H1 (cell line): Measurements from ENCODE around the gene PVALB. TPM values are rescaled to one million over a fixed set of nuclear protein-coding genes. Genes with fewer than 3 reads are reported as not detected.
A peak's percentile ranks its signal among the peaks of the same experiment; 100 is the strongest.

Experiments
- CTCF ChIA-PET: fragments of 300-600 bp; sonication (Branson Sonifier 250); formaldehyde crosslinking; loops from one replicate; lab custom pipeline; 2021; ENCODE audit not compliant: partially characterized antibody; lab: Charles Lee
- POLR2A ChIA-PET: fragments of 300-600 bp; sonication (Branson Sonifier 250); formaldehyde crosslinking; loops from one replicate; lab custom pipeline; 2021; ENCODE audit warnings: inconsistent platforms; ENCODE audit not compliant: partially characterized antibody; lab: Charles Lee
- DNase-seq, 2 experiments: peaks; one replicate each; pipeline versions ENCODE4 v3.0.0 to v3.0.0-alpha.2; 2010 to 2022; ENCODE audit warnings: low spot score in 2 of 2, low read depth in 1 of 2, mixed read lengths in 1 of 2
- FAIRE-seq: peaks from 2 replicates; lab custom pipeline; 2011; peaks lifted over from hg19 to GRCh38; lab: Jason Lieb, UNC
- H2AFZ ChIP-seq: 2 replicates; pipeline ENCODE4 v1.8.1; 2012; ENCODE audit warnings: low read length, inconsistent platforms
- H2AK5ac ChIP-seq: 2 replicates; pipeline ENCODE4 v1.6.1; 2013; ENCODE audit warnings: low read depth, low read length
- H2BK120ac ChIP-seq: replicated peaks from 2 replicates; pipeline ENCODE3; 2013; ENCODE audit warnings: low read depth, low read length, inconsistent platforms
- H2BK12ac ChIP-seq: 2 replicates; pipeline ENCODE4 v1.6.1; 2013; ENCODE audit warnings: low read depth, low read length
- H2BK15ac ChIP-seq: 2 replicates; pipeline ENCODE4 v1.6.1; 2013; ENCODE audit warnings: low read length
- H2BK20ac ChIP-seq: 2 replicates; pipeline ENCODE4 v1.6.1; 2013; ENCODE audit warnings: low read length
- H2BK5ac ChIP-seq: 2 replicates; pipeline ENCODE4 v1.6.1; 2013; ENCODE audit warnings: low read depth, low read length
- H3K14ac ChIP-seq: 2 replicates; pipeline ENCODE4 v1.6.1; 2013; ENCODE audit warnings: inconsistent platforms; ENCODE audit not compliant: insufficient read length
- H3K18ac ChIP-seq: 2 replicates; pipeline ENCODE4 v1.6.1; 2013; ENCODE audit warnings: low read length; ENCODE audit errors: extremely low read depth
- H3K23ac ChIP-seq: 2 replicates; pipeline ENCODE4 v1.6.1; 2013; ENCODE audit warnings: inconsistent platforms; ENCODE audit not compliant: insufficient read length
- H3K23me2 ChIP-seq: 2 replicates; pipeline ENCODE4 v1.6.1; 2013; ENCODE audit warnings: low read depth, low read length
- H3K27ac ChIP-seq: 2 replicates; pipeline ENCODE4 v1.6.1; 2011; ENCODE audit warnings: low read depth, low read length, inconsistent platforms
- H3K27me3 ChIP-seq, 4 experiments: replicated peaks in 1 of 4; 1 replicate in 1 of 4; 2 replicates in 3 of 4; pipeline versions ENCODE4 v1.6.1 to v1.8.1; 2011 to 2013; ENCODE audit warnings: low read length in 3 of 4, mild to moderate bottlenecking in 3 of 4, inconsistent platforms in 2 of 4, mixed read lengths in 2 of 4, moderate library complexity in 1 of 4; ENCODE audit not compliant: control insufficient read depth in 3 of 4, insufficient read depth in 3 of 4; ENCODE audit errors: extremely low read depth in 1 of 4
- H3K36me3 ChIP-seq, 4 experiments: 2 replicates each; pipeline versions ENCODE4 v1.6.1 to v1.8.1; 2011 to 2013; ENCODE audit warnings: mild to moderate bottlenecking in 4 of 4, low read length in 3 of 4, moderate library complexity in 2 of 4, control low read depth in 1 of 4, inconsistent platforms in 1 of 4; ENCODE audit not compliant: insufficient read depth in 4 of 4, control insufficient read depth in 2 of 4
- H3K4ac ChIP-seq: replicated peaks from 2 replicates; pipeline ENCODE3; 2013; ENCODE audit warnings: low read length, low read depth, mixed read lengths, inconsistent platforms; ENCODE audit not compliant: insufficient read length
- H3K4me1 ChIP-seq, 4 experiments: replicated peaks in 1 of 4; 1 replicate in 1 of 4; 2 replicates in 3 of 4; pipeline versions ENCODE4 v1.6.1 to v1.8.1; 2011 to 2013; ENCODE audit warnings: low read length in 3 of 4, inconsistent platforms in 2 of 4, mixed read lengths in 1 of 4; ENCODE audit not compliant: insufficient read depth in 4 of 4, control insufficient read depth in 3 of 4
- H3K4me2 ChIP-seq, 2 experiments: 2 replicates each; pipeline versions ENCODE4 v1.6.1 to v1.8.1; 2011 to 2013; ENCODE audit warnings: low read depth in 2 of 2, low read length in 2 of 2, control low read depth in 1 of 2, inconsistent platforms in 1 of 2, mild to moderate bottlenecking in 1 of 2; ENCODE audit not compliant: insufficient read depth in 1 of 2
- H3K4me3 ChIP-seq, 4 experiments: fragments of 200-600, 300-600 bp in 1 of 4; sonication (generic), shearing (Covaris generic), sonication (Bioruptor Twin) in 1 of 4; 2 replicates each; pipeline versions ENCODE4 v1.5.1 to v1.8.1; 2011 to 2016; ENCODE audit warnings: low read length in 4 of 4, low read depth in 3 of 4, control low read depth in 2 of 4, inconsistent platforms in 2 of 4, mild to moderate bottlenecking in 2 of 4, mixed read lengths in 1 of 4, moderate library complexity in 1 of 4; ENCODE audit not compliant: insufficient read depth in 2 of 4; ENCODE audit errors: extremely low read depth in 1 of 4
- H3K56ac ChIP-seq: replicated peaks from 2 replicates; pipeline ENCODE3; 2013; ENCODE audit warnings: low read depth, mild to moderate bottlenecking, mixed read lengths, low read length, inconsistent platforms; ENCODE audit not compliant: insufficient read length
- H3K79me1 ChIP-seq: 2 replicates; pipeline ENCODE4 v1.6.1; 2013; ENCODE audit warnings: low read depth, low read length, control low read depth
- H3K79me2 ChIP-seq, 2 experiments: 2 replicates each; pipeline versions ENCODE4 v1.6.1 to v1.8.1; 2012 to 2013; ENCODE audit warnings: low read length in 2 of 2, mild to moderate bottlenecking in 2 of 2, inconsistent platforms in 1 of 2; ENCODE audit not compliant: insufficient read depth in 2 of 2, control insufficient read depth in 1 of 2
- H3K9ac ChIP-seq, 4 experiments: replicated peaks in 1 of 4; 1 replicate in 1 of 4; 2 replicates in 3 of 4; pipeline versions ENCODE4 v1.6.1 to v1.8.1; 2011 to 2013; ENCODE audit warnings: low read depth in 3 of 4, low read length in 3 of 4, control low read depth in 2 of 4, mild to moderate bottlenecking in 2 of 4, moderate library complexity in 2 of 4, inconsistent platforms in 1 of 4; ENCODE audit errors: extremely low read depth in 1 of 4
- H3K9me3 ChIP-seq, 2 experiments: 2 replicates each; pipeline versions ENCODE4 v1.6.1 to v1.8.1; 2012 to 2013; ENCODE audit warnings: mild to moderate bottlenecking in 2 of 2, moderate library complexity in 2 of 2, control low read depth in 1 of 2, inconsistent platforms in 1 of 2, low read depth in 1 of 2, low read length in 1 of 2, mixed read lengths in 1 of 2; ENCODE audit not compliant: insufficient read depth in 2 of 2
- H4K20me1 ChIP-seq, 2 experiments: replicated peaks in 1 of 2; 2 replicates each; pipeline versions ENCODE3 to v1.8.1; 2011 to 2013; ENCODE audit warnings: inconsistent platforms in 2 of 2, low read length in 2 of 2, mild to moderate bottlenecking in 1 of 2; ENCODE audit not compliant: insufficient read depth in 2 of 2, control insufficient read depth in 1 of 2
- H4K5ac ChIP-seq: 2 replicates; pipeline ENCODE4 v1.6.1; 2013; ENCODE audit warnings: low read length, low read depth, mixed read lengths, inconsistent platforms; ENCODE audit not compliant: insufficient read length
- H4K8ac ChIP-seq: 2 replicates; pipeline ENCODE4 v1.8.0; 2013; ENCODE audit warnings: mild to moderate bottlenecking, moderate library complexity, low read length, inconsistent platforms; ENCODE audit not compliant: insufficient read depth; ENCODE audit errors: extremely low read depth
- H4K91ac ChIP-seq: replicated peaks from 2 replicates; pipeline ENCODE3; 2013; ENCODE audit warnings: low read length, mixed read lengths, inconsistent platforms; ENCODE audit not compliant: insufficient read length
- ASH2L ChIP-seq: fragments of 200-600, 300-600 bp; sonication (generic); IDR thresholded peaks from one replicate; pipeline ENCODE4 v1.7.1; 2017; ENCODE audit warnings: low read length
- BRCA1 ChIP-seq: IDR thresholded peaks from 2 replicates; pipeline ENCODE4 v1.6.1; 2012; ENCODE audit warnings: low read depth, low read length, improper control_type of control experiment
- CTBP2 ChIP-seq: IDR thresholded peaks from 2 replicates; pipeline ENCODE4 v1.7.0; 2011; ENCODE audit warnings: borderline replicate concordance, mild to moderate bottlenecking, moderate library complexity, mixed read lengths, low read length; ENCODE audit not compliant: insufficient read depth, insufficient read length
- E2F6 ChIP-seq: IDR thresholded peaks from 2 replicates; pipeline ENCODE4 v1.6.1; 2012; ENCODE audit warnings: inconsistent platforms
- SIN3A ChIP-seq, 2 experiments: IDR thresholded peaks in 1 of 2; conservative IDR thresholded peaks in 1 of 2; 2 replicates each; pipeline ENCODE4 v1.6.1; 2011 to 2012; ENCODE audit warnings: low read length in 2 of 2, improper control_type of control experiment in 1 of 2, low read depth in 1 of 2, mild to moderate bottlenecking in 1 of 2
- SUZ12 ChIP-seq: fragments of 200-600 bp; sonication (generic); IDR thresholded peaks from 2 replicates; pipeline ENCODE4 v1.6.1; 2012; ENCODE audit warnings: mild to moderate bottlenecking, inconsistent platforms, low read length, moderate library complexity, mixed read lengths
- WGBS, 2 experiments: shearing (Covaris generic) in 1 of 2; methylation state at CpG; one replicate each; pipeline versions ENCODE4 v1.1.6 to v1.1.7; 2013 to 2015; ENCODE audit warnings: low lambda C conversion rate in 2 of 2, mixed read lengths in 2 of 2, inconsistent platforms in 1 of 2, low coverage in 1 of 2, missing lambda C conversion rate in 1 of 2; ENCODE audit not compliant: insufficient replicate concordance in 2 of 2, insufficient coverage in 1 of 2, insufficient read length in 1 of 2; ENCODE audit errors: extremely low coverage in 1 of 2, missing lambda C conversion rate in 1 of 2; 5-methylcytosine and 5-hydroxymethylcytosine counted together
- polyA plus RNA-seq, 7 experiments: library from polyadenylated mRNA; depleted of rRNA in 3 of 7; stranded (reverse) in 5 of 7; unstranded in 2 of 7; fragments of >200 nt in 5 of 7; fragments of 200-250 nt in 2 of 7; gene quantifications; 1 replicate in 5 of 7; 2 replicates in 1 of 7; 4 replicates in 1 of 7; pipeline versions ENCODE4 v1.2.1 to v1.2.3, GENCODE V29; 2011 to 2013; ENCODE audit warnings: missing spikeins in 2 of 7, mixed read lengths in 2 of 7
- total RNA-seq: library from RNA; stranded (reverse); fragmentation: NEBNext Ultra II Directional; extraction: Animal tissue kit (Norgen Biotek cat#: 25700); gene quantifications from 2 replicates; pipeline ENCODE4 v1.2.1, GENCODE V29; 2021

Gene PVALB
- total and polyA plus RNA-seq, 2 of the 8 experiments (the other 6 are each of a cell fraction or from before 2014, with no cell fraction given), result 1.7 to 5.4 TPM

GRCh38 chr22:36816339-36816635, 548 bp downstream of the PVALB start:
- H3K56ac ChIP-seq, result no peak overlapping the region
- H2BK20ac ChIP-seq, result peak overlapping the region; percentile 28; the same call in 1 of the 2 replicates
- DNase-seq, result no peak
- no peak overlapping the region for H2AFZ ChIP-seq
- no peaks in the 10 kb centered on the region for H4K20me1 ChIP-seq
- H3K14ac ChIP-seq, result no peak overlapping the region
- peak overlapping the region; percentile 39 to 69 (median 59) for H3K4me3 ChIP-seq
- no peak overlapping the region for H2AK5ac ChIP-seq
- H3K9ac ChIP-seq, result no peak overlapping the region
- H3K27me3 ChIP-seq, result peaks cover 21 to 53% (median 41%) of the 10 kb centered on the region in 4 experiments
- no peak for FAIRE-seq
- peak overlapping the region; percentile 70 to 89 for H3K4me2 ChIP-seq
- H3K36me3 ChIP-seq, result no peaks in the 10 kb centered on the region
- no peak overlapping the region for H3K27ac ChIP-seq
- no peak overlapping the region for H2BK120ac ChIP-seq
- no peaks in the 10 kb centered on the region for H3K79me2 ChIP-seq
- peaks cover 0 to 14% (median 9%) of the 10 kb centered on the region in 4 experiments; a peak in 6 of 7 replicates for H3K4me1 ChIP-seq
- peak overlapping the region; percentile 57 for H4K8ac ChIP-seq
- H4K5ac ChIP-seq, result no peak overlapping the region
- WGBS, 2 experiments, result 2% methylated on average over 12 of the region's 12 CpGs; no CpG with 5 or more reads in 1 of the 2 experiments
- CTCF ChIA-PET, result interaction anchor here (0.7 to 1.2 kb wide), 2 partner anchors 10 to 43 kb away, joined by 3 to 4 read pairs; no protein-coding TSS in a partner anchor
- POLR2A ChIA-PET, result no interaction called here
- no peak overlapping the region for H3K4ac ChIP-seq
- H3K23ac ChIP-seq, result no peak overlapping the region
- H3K79me1 ChIP-seq, result no peaks in the 10 kb centered on the region
- H3K18ac ChIP-seq, result peak overlapping the region; percentile 66; the same call in 1 of the 2 replicates
- TF ChIP-seq SIN3A (conservative IDR thresholded peaks at IDR 0.05 in 1 of 2, IDR thresholded peaks at IDR 0.05 in 1 of 2; ENCODE audit: low read depth in 1 of 2, low read length in 2 of 2) (0 out of 4 replicates have a peak, but pooled peaks of 1 of the 2 experiments have one; percentile 2), E2F6 (no peak), ASH2L (peak; percentile 18), SUZ12 (peak; percentile 79), CTBP2 (peak; percentile 27), BRCA1 (no peak)
- TF ChIP-seq, all 59 proteins: peak for 4
- H3K9me3 ChIP-seq, result no peaks in the 10 kb centered on the region
- peaks cover 11% of the 10 kb centered on the region for H3K23me2 ChIP-seq
- H2BK12ac ChIP-seq, result no peak overlapping the region
- no peak overlapping the region for H4K91ac ChIP-seq
- no peak overlapping the region for H2BK15ac ChIP-seq
- H2BK5ac ChIP-seq, result no peak overlapping the region
